Kidney glomerular epithelial cell (primary cell): ENCODE measurements around the gene PCDH9.

Experiments used
- DNase-seq: peaks from one replicate; lab custom pipeline; 2025; lab: John Stamatoyannopoulos, UW

The PCDH9 gene

DNA sequence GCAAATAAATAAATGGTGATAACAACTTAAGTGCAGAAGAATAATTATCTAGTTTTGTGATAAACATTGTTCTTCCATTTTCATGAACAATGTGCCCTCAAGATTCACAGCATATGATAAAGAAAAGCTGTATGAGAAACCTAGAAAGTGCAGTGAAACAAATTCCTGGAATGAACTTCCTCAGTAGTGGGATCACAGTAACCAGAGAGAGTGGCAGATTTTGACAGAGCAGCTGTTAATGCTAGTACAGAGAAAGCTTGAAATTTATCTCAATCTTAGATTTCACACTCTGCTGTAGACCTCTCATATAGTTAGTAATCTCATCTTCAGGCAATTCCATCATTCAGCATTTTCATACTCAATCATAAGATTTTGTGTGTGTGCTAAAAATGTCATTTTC lies 664.9 kb downstream of the PCDH9 start:
- DNase-seq, result no peak

DNA sequence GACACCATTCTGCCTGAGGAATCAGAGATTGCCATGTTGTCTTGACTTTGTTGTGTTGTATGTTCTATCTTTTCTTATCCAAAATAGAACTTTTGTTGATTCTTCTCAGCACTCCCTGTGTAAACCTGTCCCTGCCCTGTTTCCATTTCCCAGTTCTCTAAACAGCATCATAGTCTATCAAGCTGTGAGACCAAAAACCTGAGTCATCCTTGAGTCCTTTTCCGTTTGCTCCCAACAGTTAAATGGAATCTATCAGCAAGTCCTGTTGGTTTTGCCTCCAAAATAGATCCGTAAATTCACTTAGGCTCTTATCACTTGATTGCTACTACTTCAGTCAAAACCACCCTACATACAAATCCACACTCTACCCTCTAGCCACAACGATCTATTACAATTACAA lies 667.1 kb downstream of the PCDH9 start:
- no peak for DNase-seq

DNA sequence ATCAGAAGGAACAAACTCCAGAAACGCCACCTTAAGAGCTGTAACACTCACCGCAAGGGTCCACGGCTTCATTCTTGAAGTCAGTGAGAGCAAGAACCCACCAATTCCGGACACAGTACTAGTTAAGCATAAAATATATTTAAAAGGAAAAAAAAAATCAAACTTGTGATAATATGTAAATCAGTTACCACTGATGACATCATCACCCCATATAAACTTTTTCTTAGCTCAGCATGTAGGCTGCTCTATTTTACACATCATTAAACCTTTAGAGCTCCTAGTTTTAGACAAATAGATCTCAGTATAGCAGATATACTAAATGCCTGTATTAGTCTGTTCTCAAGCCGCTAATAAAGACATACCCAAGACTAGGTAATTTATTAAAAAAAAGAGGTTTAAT lies 668.1 kb downstream of the PCDH9 start:
- no peak for DNase-seq

DNA sequence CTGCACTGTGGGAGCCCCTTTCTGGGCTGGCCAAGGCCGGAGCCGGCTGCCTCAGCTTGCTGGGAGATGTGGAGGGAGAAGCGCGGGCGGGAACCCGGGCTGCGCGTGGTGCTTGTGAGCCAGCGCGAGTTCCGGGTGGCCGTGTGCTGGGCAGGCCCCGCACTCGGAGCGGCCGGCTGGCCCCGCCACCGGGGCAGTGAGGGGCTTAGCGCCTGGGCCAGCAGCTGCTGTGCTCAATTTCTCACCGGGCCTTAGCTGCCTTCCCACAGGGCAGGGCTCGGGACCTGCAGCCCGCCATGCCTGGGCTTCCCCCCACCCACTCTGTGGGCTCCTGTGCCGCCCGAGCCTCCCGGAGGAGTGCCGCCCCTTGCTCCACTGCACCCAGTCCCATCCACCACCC lies 669.1 kb downstream of the PCDH9 start:
- DNase-seq, result no peak

DNA sequence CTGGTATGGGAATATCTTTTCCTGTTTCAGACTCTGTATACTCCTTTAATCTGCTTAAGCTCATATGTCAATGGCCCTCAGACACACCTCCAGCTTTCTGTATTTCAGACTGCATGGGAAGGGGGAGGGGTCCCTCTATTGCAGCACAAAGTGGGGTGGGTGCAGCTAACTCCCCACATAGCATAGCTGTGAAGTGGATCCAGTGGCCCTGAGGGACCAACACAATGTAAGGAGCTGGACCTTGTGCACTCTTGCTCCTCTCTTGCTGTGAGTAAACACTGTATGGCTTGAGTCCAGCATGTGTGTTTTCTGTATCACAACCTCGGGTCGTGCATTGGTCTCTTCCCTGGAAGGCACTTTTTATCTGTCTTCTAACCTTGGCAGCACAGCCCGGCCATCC lies 669.9 kb downstream of the PCDH9 start:
- DNase-seq, result no peak

DNA sequence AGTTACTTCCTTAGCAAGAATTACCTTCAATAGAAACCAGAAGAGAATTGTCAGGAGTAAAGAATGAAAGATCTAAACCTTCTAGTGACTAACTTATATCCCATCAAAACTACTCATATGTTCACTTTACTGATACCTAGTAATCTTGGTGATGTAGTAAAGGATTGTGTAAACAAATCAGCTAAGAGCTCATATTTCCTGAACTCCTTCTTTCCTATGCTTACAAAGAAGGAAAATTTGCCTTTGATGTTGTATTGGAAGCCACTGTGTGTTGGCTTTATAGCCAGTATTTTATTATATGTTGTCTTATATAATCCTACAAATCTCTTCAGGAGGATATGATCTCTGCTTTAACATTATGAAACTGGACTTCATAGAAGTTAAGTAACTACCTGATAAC lies 671.0 kb downstream of the PCDH9 start:
- no peak for DNase-seq

DNA sequence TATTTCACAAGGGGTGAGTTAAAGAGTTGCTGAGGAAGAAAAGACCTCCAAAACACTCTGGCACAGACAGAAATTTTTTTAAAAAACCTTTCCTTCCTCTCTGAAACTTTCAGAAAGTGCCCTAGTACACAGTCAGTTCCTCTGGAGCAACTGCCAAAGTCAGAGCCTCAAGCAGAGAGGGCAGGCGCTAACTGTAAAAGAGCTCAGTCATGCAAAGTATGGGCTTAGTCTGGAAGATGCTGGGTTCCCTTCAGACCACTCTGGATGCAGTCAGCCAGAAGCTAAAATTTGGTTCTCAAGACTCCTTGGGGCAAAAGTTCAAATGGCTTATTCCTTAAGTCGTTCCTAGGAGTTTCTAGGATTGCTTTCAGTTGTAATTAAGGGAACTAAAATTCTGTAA lies 671.6 kb downstream of the PCDH9 start:
- no peak for DNase-seq

DNA sequence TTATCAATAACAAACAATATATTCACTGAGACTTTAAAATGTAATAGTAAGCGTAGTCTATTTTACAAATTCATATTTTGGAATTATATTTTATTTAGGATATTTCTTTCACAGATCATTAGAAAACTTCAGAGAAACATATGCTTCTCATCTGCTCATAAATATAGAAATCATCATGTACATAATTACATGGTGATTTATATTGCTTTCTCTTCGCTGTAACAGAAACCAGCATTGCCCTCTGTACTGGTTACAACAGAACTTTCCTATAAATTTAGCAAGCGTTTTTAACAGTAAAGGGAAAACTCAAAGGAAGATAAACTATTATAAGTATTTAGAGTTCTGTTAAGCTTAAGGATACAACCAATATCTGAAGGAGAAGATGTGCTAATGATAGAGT lies 672.8 kb downstream of the PCDH9 start:
- DNase-seq, result no peak

DNA sequence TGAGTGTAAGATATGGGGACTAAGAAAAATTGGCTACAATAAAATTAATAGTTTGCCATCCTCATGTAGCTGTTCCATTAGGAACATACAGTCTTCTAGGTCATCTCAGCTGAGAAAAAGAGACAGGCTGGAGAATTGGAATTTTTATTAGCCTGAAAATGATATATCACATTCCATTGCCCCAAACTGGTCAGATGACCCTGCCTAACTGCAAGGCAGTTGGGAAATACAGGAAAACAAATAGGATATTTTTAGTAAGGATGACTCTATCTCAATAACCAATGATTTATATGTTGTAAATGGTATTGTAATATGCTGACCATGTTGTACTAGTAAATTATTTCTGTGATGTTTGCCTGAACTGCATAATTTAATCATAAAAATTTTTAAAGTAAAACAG lies 673.8 kb downstream of the PCDH9 start:
- no peak for DNase-seq

DNA sequence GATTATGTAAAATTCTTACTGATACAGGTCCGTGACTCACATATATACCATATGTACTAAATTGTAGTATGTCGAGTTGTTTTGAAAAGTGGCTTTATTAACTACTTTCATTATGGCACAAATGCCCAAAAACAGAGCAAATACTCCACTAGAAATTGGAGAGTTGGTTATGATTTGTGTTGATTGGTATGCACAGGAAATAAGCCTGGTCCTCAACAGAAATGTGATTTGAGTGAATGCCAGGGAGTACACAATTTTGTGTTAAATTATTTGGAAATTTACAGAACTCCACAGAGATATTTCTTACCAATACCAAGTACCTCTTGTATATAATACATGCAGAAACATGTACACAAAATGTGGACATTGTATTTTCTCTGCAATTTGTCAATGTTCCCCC lies 676.7 kb downstream of the PCDH9 start:
- DNase-seq, result no peak

DNA sequence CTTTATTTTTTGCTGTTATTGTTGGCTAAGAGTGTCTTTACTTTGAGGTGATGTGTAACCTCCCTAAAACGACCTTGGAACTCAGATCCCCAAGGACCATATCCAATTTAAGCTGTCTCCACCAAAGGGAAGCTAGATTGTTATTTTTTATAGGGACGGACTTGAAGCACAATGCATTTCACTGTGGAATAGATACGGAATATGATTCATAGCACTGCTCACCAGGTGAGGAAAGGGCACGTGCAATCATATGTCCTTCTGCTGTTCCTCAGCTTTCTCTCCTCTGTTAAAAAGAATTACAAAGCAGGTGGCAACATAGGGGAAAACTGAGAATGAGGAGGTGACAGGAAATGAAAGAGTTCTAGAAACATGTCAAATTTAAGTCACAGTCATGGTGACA lies 679.0 kb downstream of the PCDH9 start:
- DNase-seq, result no peak

DNA sequence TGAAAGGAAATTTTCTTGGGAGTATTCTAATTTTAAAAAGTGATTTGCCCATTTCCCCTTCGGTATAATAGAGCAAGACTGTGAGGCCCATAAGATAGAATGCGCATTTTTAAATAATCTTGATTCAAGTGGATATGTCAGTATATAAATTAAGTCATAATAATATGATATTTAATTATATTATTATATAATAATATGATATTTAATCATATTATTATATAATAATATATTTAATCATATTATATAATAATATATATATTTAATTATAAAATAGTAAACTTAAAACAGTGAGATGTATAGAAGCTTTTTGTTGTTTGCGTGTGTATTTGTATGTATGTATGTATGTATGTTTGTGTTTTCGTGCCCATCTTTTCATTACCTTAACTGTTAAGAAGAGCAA lies 682.5 kb downstream of the PCDH9 start:
- DNase-seq, result no peak

DNA sequence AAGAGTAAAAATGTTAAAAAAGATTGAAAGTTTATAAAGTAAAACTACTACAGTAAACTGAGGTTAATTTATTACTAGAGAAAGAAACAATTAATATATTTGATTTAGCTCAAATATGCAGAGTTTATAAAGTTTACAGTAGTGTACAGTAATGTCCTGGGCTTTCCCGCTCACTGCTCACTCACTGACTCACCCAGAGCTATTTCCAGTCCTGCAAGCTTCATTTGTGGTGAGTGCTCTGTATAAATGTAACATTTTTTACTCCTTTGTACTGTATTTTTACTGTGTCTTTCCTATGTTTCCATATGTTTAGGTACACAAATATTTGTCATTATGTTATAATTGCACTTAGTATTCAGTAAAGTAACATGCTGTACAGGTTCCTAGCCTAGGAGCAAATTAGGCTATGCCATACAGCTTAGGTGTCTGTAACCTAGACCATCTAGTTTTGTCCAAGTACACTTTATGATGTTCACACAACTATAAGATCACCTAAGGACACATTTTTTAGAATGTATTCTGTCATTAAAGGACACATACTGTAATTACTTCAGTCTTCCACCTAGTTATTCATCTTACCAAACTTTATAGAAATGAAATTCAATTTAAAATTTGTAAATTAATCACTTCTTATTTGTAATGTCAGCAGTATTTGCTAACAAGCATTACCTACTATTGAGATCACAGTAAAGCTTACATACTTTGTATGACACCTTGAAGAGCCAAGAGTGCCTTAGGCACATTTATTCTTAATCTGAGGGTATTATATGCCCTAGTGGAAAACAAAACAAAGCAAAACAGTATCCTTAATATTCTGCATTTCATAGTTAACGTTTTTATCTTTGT lies 683.4 kb downstream of the PCDH9 start:
- DNase-seq, result peak; percentile 43

DNA sequence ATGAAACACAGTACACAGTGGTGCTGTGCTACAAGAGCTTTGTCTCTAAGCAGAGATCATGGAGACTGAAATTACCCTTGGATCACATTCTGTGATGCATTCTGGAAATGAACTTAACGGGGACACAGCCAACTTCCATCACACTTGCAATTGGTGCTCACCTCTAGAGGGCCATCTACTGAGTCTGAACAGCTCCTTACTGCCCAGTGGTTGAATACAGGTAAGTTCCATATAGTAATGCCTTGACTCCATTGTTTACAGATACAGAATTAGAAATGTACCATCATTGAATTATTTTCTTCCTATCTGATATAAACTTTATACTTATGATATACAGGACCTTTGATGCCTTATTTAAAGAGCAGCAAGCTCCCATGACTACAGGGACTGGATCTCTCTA lies 686.4 kb downstream of the PCDH9 start:
- no peak for DNase-seq

DNA sequence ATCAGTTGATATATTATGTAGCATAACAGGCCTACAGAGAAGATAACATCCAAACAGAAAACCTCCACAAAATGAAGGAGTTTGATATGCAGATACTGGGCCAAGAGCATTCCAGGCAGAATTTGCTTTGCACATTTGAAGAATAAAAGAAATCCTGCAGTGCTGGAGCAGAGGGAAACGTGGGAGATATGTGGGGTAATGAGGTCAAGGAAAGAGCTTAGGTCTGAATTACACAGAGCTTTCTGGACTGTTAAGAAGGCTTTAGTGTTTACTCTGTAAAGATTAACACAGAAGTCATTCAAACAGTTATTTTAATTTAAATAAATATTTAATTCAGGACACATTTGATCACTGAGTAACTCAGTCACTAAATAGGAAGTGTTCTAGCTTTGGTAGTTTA lies 692.7 kb downstream of the PCDH9 start:
- DNase-seq, result no peak

DNA sequence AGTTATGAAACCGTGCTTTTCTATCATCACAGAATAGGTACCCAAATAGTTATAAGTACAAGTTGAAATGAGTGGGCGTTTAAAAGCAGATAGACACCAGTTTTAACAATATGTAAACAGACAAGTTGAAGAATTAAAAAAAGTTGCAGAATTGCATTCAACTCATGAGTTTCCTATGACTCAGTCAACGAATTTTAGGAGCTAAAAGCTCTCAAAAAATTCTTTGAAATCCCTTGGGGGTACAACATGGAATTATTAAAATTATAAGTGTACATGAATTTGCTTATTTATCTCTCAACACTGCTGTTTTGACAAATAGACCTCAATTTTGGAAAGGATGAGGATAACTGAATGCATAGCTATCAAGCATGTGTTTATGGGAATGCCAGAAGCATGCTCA lies 693.4 kb downstream of the PCDH9 start:
- DNase-seq, result no peak

DNA sequence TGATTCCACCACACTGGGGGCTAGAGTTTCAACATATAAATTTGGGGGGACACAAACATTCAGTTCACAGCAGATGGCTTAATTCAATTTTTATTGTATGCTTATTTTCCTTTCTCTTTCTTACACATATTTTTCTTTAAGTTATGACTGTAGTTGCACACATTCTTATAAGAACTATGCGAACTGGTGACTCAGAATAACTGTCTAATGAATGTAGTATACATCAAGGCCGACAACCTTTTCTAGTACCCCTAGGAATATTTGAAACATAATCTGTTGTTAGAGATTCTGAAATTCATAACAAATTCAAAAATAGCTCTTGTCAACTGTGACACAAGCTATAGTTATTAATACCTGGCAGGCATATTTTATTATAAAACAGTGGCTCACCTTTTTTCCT lies 695.6 kb downstream of the PCDH9 start:
- no peak for DNase-seq

DNA sequence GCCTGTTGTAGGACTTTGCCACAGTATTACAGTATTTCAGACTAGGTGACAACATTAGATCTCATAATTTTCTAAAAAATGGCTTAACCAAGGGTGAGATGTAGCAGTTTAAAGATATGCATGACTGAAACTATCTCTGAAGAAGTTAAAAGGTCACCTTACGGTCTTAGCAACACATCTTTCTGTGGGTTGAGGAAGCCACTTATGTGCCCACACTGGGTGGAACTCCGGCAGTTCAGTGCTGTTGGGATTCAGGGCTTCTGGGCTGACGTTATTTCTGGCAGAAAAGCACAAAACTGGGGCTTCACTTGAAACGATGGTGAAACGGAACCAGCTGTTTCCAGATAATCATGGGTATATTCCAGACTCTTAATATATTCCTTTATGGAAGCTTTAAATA lies 697.3 kb downstream of the PCDH9 start:
- no peak for DNase-seq

DNA sequence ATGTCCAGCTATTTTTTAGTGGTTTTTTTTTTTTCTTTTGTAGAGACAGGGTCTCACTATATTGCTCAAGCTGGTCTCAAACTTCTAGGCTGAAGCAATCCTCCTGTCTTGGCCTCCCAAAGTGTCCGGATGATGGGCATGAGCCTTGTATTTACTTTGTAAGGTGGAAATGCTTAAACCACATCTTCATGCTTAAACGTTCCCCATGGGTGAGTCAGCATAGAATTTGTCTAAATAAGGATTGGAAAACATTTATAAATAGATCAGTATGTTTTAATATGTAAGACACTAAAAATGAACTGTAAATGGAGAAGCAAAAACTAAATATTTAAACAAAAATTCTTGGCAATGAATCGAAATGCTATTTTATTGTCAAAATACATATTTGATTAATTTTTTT lies 698.0 kb downstream of the PCDH9 start:
- DNase-seq, result no peak

DNA sequence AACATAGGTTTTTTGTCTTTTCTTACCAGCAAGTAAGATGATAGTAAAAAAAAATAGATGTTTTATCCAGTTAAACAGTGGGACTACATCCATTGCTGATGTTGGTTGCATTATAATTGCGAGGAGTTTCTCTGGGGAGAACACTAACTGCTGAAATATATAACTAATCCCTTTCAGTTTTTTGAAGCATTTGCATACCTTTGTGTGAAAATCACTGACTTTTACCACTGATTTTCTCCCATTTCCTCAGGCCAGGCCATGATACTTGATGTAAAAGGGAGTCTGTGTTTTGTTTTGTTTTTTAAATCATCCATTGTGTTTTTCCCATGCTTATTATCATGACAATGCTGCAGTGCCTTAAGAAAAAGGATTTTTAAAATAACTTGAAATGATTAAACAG lies 699.5 kb downstream of the PCDH9 start:
- no peak for DNase-seq

DNA sequence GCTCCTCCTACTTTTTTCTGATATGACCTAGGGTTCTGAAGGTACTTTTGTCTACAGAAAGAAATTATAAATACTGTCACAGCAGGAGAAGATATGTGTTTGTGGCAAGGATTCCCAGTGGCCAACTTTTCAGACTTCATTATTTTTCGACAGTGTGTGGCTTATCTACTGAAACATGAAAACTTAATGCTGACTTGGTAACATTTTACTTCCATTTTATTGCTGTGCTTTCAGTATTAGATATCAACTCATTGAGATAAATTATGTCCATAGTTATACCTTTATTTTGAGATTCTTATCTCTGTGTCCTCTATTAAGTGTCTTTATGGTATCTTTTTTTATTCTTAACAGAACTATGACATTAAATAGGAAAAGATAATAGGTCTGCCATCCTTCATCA lies 700.0 kb downstream of the PCDH9 start:
- DNase-seq, result no peak

DNA sequence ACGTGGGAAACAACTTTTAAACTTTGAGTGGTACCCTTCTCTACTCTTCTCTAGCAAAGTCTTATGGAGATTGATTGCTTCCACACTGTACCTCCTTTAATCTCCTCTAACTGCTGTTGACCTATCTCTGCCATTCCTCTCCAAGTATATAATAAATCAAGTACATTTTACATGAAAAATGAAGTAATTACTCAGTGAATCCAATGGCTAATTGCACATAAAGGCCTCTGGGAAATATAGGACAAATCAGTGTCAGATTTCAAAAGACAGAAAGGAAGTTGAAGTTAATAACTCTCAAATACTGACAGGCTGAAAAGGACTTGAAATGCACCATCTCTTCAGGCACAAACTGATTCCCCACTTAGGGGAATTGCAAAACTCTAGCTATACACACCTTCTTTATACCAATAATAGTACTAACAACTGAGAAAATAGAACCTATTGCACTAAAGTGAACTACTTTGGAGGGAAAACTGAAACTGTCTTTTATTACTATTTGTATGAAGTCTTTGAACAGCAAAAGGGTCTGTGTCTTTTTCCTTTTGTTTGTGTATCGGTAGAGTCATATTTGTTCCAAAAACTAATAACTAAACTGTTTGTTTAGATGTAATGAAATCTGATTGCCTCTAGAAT lies 701.1 kb downstream of the PCDH9 start:
- no peak for DNase-seq

DNA sequence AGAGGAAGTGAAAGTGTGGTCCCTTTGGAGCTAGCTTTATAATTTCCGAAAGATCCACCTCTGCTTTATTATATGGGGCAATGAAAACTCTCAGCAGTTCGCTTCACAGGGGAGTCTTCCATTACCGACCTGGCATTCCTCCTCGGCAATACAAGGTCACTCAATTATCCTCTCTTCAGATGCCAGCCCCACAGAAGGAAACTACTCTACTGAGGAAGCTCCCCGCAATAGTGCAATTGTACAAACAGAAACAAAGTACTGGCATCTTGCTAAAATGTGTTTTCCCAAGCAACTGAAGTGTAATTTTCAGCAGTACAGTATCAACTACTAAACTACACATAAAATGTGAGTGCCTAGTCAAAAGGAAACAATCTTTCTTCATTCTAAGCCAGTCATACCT lies 702.0 kb downstream of the PCDH9 start:
- no peak for DNase-seq
